DOHH2 (cell line): ENCODE data around the gene GKAP1.
"Not testable (repeated sequence)": the region's sequence is repeated elsewhere in the genome, so short reads cannot be mapped to it uniquely, and the experiment has no call there.

ENCODE experiments used
- H3F3A ChIP-seq: fragments of 200-600 bp; sonication (generic), shearing (Covaris generic); 2 replicates; pipeline ENCODE4 v1.6.0; 2016; ENCODE audit warnings: antibody characterized with exemption, mild to moderate bottlenecking; ENCODE audit not compliant: control insufficient read depth, insufficient read depth
- H3K27ac ChIP-seq: fragments of 200-600 bp; sonication (generic); 2 replicates; pipeline ENCODE4 v1.5.1; 2014; ENCODE audit warnings: low read depth, mild to moderate bottlenecking, low read length, moderate library complexity
- H3K27me3 ChIP-seq: fragments of 200-600 bp; sonication (generic); 2 replicates; pipeline ENCODE4 v1.6.1; 2014; ENCODE audit warnings: mild to moderate bottlenecking, low read length, mixed read lengths; ENCODE audit not compliant: control insufficient read depth
- H3K36me3 ChIP-seq: fragments of 200-600 bp; sonication (generic); 2 replicates; pipeline ENCODE4 v1.6.1; 2014; ENCODE audit warnings: mild to moderate bottlenecking, low read length, moderate library complexity, mixed read lengths; ENCODE audit not compliant: control insufficient read depth
- H3K4me1 ChIP-seq: fragments of 200-600 bp; sonication (generic); 2 replicates; pipeline ENCODE4 v1.6.1; 2014; ENCODE audit warnings: mild to moderate bottlenecking, low read length, mixed read lengths; ENCODE audit not compliant: control insufficient read depth
- H3K4me2 ChIP-seq: fragments of 200-600 bp; sonication (generic); 2 replicates; pipeline ENCODE4 v1.6.0; 2014; ENCODE audit warnings: mild to moderate bottlenecking, low read length, moderate library complexity
- H3K4me3 ChIP-seq: fragments of 200-600 bp; sonication (generic); 2 replicates; pipeline ENCODE4 v1.5.1; 2014; ENCODE audit warnings: mild to moderate bottlenecking, low read length, mixed read lengths
- H3K79me2 ChIP-seq: fragments of 200-600 bp; sonication (generic); 2 replicates; pipeline ENCODE4 v1.6.1; 2014; ENCODE audit warnings: mild to moderate bottlenecking, low read length, mixed read lengths; ENCODE audit not compliant: control insufficient read depth
- H3K9me2 ChIP-seq: fragments of 200-600 bp; sonication (generic); replicated peaks from 2 replicates; pipeline ENCODE4 v1.6.1; 2014; ENCODE audit warnings: mild to moderate bottlenecking, low read length, mixed read lengths; ENCODE audit not compliant: control insufficient read depth
- H3K9me3 ChIP-seq: fragments of 200-600 bp; sonication (generic); 2 replicates; pipeline ENCODE4 v1.6.1; 2014; ENCODE audit warnings: antibody characterized with exemption, low read length, mixed read lengths; ENCODE audit not compliant: control insufficient read depth, insufficient read depth
- H4K20me1 ChIP-seq: fragments of 200-600 bp; sonication (generic); 2 replicates; pipeline ENCODE4 v1.6.0; 2014; ENCODE audit warnings: low read depth, mild to moderate bottlenecking, antibody characterized with exemption, low read length, moderate library complexity; ENCODE audit not compliant: control insufficient read depth, insufficient read depth
- CTCF ChIP-seq: fragments of 200-600 bp; sonication (generic); IDR thresholded peaks from one replicate; pipeline ENCODE4 v1.5.1; 2014; ENCODE audit warnings: antibody characterized with exemption, mild to moderate bottlenecking, low read depth, low read length; ENCODE audit not compliant: poor library complexity, severe bottlenecking
- EZH2phosphoT487 ChIP-seq: fragments of 200-600 bp; sonication (generic); IDR thresholded peaks from 2 replicates; pipeline ENCODE4 v1.6.1; 2017; ENCODE audit warnings: borderline replicate concordance, mild to moderate bottlenecking, antibody characterized with exemption, low read length, moderate library complexity, mixed read lengths

The GKAP1 gene

GRCh38 chr9:83707768-83708514 lies 109.6 kb downstream of the GKAP1 start, which contains the start of gene UBQLN1:
UBQLN1 (minus strand) TSS chr9:83707958; CDS start chr9:83707679, 279 bp downstream.
- Histone ChIP-seq H3K9me3 (no peaks in the 10 kb centered on the region), H3K27ac (peak within 1 kb of the TSS; percentile 74), H3K9me2 (no peaks in the 10 kb centered on the region), H3F3A (no peaks in the 10 kb centered on the region), H4K20me1 (peaks cover 10% of the 10 kb centered on the region), H3K4me3 (peak within 1 kb of the TSS; percentile 86), H3K79me2 (peaks cover 55% of the 10 kb centered on the region), H3K36me3 (peaks cover 21% of the 10 kb centered on the region), H3K4me1 (peaks cover 35% of the 10 kb centered on the region), H3K4me2 (peak within 1 kb of the TSS; percentile 81), H3K27me3 (no peaks in the 10 kb centered on the region)
- no peak for TF ChIP-seq EZH2phosphoT487
- TF ChIP-seq CTCF: no peak

GRCh38 chr9:83707518-83707767 lies 110.1 kb downstream of the GKAP1 start:
- H3F3A ChIP-seq: no peaks in the 10 kb centered on the region
- H3K9me2 ChIP-seq: no peaks in the 10 kb centered on the region
- no peak for TF ChIP-seq EZH2phosphoT487
- TF ChIP-seq CTCF: no peak
- H3K4me1 ChIP-seq: peaks cover 39% of the 10 kb centered on the region
- peaks cover 60% of the 10 kb centered on the region for H3K79me2 ChIP-seq
- peaks cover 10% of the 10 kb centered on the region for H4K20me1 ChIP-seq
- H3K9me3 ChIP-seq: no peaks in the 10 kb centered on the region
- H3K27ac ChIP-seq: peak overlapping the region; percentile 74
- H3K4me3 ChIP-seq: peak overlapping the region; percentile 86
- H3K36me3 ChIP-seq: peaks cover 23% of the 10 kb centered on the region
- no peaks in the 10 kb centered on the region for H3K27me3 ChIP-seq
- H3K4me2 ChIP-seq: peak overlapping the region; percentile 81

- Histone ChIP-seq H4K20me1 (peaks cover 10% of the 10 kb centered on the region), H3K4me2 (peak overlapping the region; percentile 81), H3K27me3 (no peaks in the 10 kb centered on the region), H3K79me2 (peaks cover 66% of the 10 kb centered on the region), H3F3A (no peaks in the 10 kb centered on the region), H3K9me3 (no peaks in the 10 kb centered on the region), H3K27ac (peak overlapping the region; percentile 74), H3K9me2 (no peaks in the 10 kb centered on the region), H3K4me3 (peak overlapping the region; percentile 86), H3K4me1 (peaks cover 44% of the 10 kb centered on the region), H3K36me3 (peaks cover 23% of the 10 kb centered on the region)
- TF ChIP-seq CTCF (no peak), EZH2phosphoT487 (no peak)
Measured at GRCh38 chr9:83706676-83707517, 110.7 kb downstream of the GKAP1 start.

DNA sequence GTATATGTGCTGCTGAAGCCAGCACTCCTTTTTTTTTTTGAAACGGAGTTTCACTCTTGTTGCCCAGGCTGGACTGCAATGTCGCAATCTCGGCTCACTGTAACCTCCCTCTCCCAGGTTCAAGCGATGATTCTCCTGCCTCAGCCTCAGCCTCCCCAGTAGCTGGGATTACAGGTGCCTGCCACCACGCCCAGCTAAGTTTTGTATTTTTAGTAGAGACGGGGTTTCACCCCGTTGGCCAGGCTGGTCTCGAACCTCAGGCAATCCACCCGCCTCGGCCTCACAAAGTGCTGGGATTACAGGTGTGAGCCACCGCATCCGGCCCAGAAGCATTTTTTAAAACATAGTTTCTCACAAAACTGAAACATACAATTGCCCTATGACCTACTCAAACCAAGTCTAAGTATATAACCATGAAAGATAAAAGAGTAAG lies 112.3 kb downstream of the GKAP1 start:
- H4K20me1 ChIP-seq: peaks cover 10% of the 10 kb centered on the region

More for the DNA sequence above, 112.3 kb downstream of the GKAP1 start:
- H3K9me3 ChIP-seq, H3K9me2 ChIP-seq, H3K27me3 ChIP-seq, H3K27ac ChIP-seq, H3F3A ChIP-seq: not testable (repeated sequence)
- Histone ChIP-seq H3K4me2 (peak overlapping the region; percentile 81), H3K4me3 (peak overlapping the region; percentile 86), H3K36me3 (peaks cover 23% of the 10 kb centered on the region), H3K79me2 (peaks cover 82% of the 10 kb centered on the region), H3K4me1 (peaks cover 58% of the 10 kb centered on the region)
